GM21528 (cell line): ENCODE data around the gene EPS8L3.
"Not testable (repeated sequence)": the region's sequence is repeated elsewhere in the genome, so short reads cannot be mapped to it uniquely, and the experiment has no call there.

ENCODE experiments used
- ATAC-seq: cut with Tn5 transposase; IDR thresholded peaks from one replicate; pipeline ENCODE4 v1.9.1; 2021; ENCODE audit warnings: mild to moderate bottlenecking, moderate library complexity; ENCODE audit not compliant: unreplicated experiment, low FRiP score

Gene EPS8L3

GRCh38 chr1:109766991-109767636 lies 3.4 kb upstream of the EPS8L3 start:
- not testable (repeated sequence) for ATAC-seq

- no peak for ATAC-seq
Observed at GRCh38 chr1:109765896-109766615, 2.3 kb upstream of the EPS8L3 start.

- no peak for ATAC-seq
Observed at GRCh38 chr1:109765483-109765815, 1.7 kb upstream of the EPS8L3 start.

- no peak for ATAC-seq
Observed at GRCh38 chr1:109764561-109765482, 1.1 kb upstream of the EPS8L3 start.

GRCh38 chr1:109762821-109763645 lies 690 bp downstream of the EPS8L3 start:
- no peak for ATAC-seq

- ATAC-seq, result no peak
Observed at GRCh38 chr1:109762039-109762585, 1.6 kb downstream of the EPS8L3 start.

GRCh38 chr1:109761227-109762038 lies 2.3 kb downstream of the EPS8L3 start:
- ATAC-seq, result no peak

- no peak for ATAC-seq
Observed at GRCh38 chr1:109760581-109761226, 3.0 kb downstream of the EPS8L3 start.

- no peak for ATAC-seq
Observed at GRCh38 chr1:109759513-109760334, 4.0 kb downstream of the EPS8L3 start.

- no peak for ATAC-seq
Observed at GRCh38 chr1:109757936-109758786, 5.6 kb downstream of the EPS8L3 start.

GRCh38 chr1:109756848-109757521 lies 6.7 kb downstream of the EPS8L3 start:
- no peak for ATAC-seq

- not testable (repeated sequence) for ATAC-seq
Observed at GRCh38 chr1:109756325-109756724, 7.4 kb downstream of the EPS8L3 start.

- ATAC-seq, result no peak
Observed at GRCh38 chr1:109754738-109755137, 9.0 kb downstream of the EPS8L3 start.

- no peak for ATAC-seq
Observed at GRCh38 chr1:109751531-109752260, 12.0 kb downstream of the EPS8L3 start.

- no peak for ATAC-seq
Observed at GRCh38 chr1:109750920-109751319, 12.8 kb downstream of the EPS8L3 start.
